Hepatocyte (in vitro differentiated cells): Measurements from ENCODE around the gene SLC35E2B. TPM values are rescaled to one million over a fixed set of nuclear protein-coding genes. Genes with fewer than 3 reads are reported as not detected.
"Not testable (repeated sequence)": the region's sequence is repeated elsewhere in the genome, so short reads cannot be mapped to it uniquely, and the experiment has no call there.

ENCODE experiments used
- DNase-seq: peaks from one replicate; pipeline ENCODE4 v3.0.0-alpha.2; 2016; ENCODE audit warnings: low spot score
- H2AFZ ChIP-seq: fragments of 200-600 bp; sonication (generic); 2 replicates; pipeline ENCODE4 v1.6.0; 2016; ENCODE audit warnings: antibody characterized with exemption, mild to moderate bottlenecking
- H3K27ac ChIP-seq: fragments of 200-600 bp; sonication (generic); 2 replicates; pipeline ENCODE4 v1.5.1; 2016; ENCODE audit warnings: mild to moderate bottlenecking
- H3K27me3 ChIP-seq: fragments of 200-600 bp; sonication (generic); 2 replicates; pipeline ENCODE4 v1.6.1; 2016
- H3K36me3 ChIP-seq: fragments of 200-600 bp; sonication (generic); replicated peaks from 2 replicates; pipeline ENCODE4 v1.5.1; 2016; ENCODE audit warnings: low read depth; ENCODE audit not compliant: insufficient read depth
- H3K4me1 ChIP-seq: fragments of 200-600 bp; sonication (generic); 2 replicates; pipeline ENCODE4 v1.5.1; 2016; ENCODE audit warnings: mild to moderate bottlenecking, moderate library complexity; ENCODE audit not compliant: insufficient read depth
- H3K4me2 ChIP-seq: fragments of 200-600 bp; sonication (generic); 2 replicates; pipeline ENCODE4 v1.6.0; 2016
- H3K4me3 ChIP-seq: fragments of 200-600 bp; sonication (generic); 2 replicates; pipeline ENCODE4 v1.5.1; 2016; ENCODE audit warnings: mild to moderate bottlenecking
- H3K79me2 ChIP-seq: fragments of 200-600 bp; sonication (generic); 2 replicates; pipeline ENCODE4 v1.6.0; 2017; ENCODE audit warnings: mild to moderate bottlenecking
- H3K9me2 ChIP-seq: fragments of 200-600 bp; sonication (generic); replicated peaks from 2 replicates; pipeline ENCODE4 v1.6.0; 2017; ENCODE audit warnings: mild to moderate bottlenecking; ENCODE audit not compliant: insufficient read depth
- H3K9me3 ChIP-seq: fragments of 200-600 bp; sonication (generic); 2 replicates; pipeline ENCODE4 v1.5.1; 2016; ENCODE audit warnings: low read depth, mild to moderate bottlenecking
- H4K20me1 ChIP-seq: fragments of 200-600 bp; sonication (generic); 2 replicates; pipeline ENCODE4 v1.6.0; 2016; ENCODE audit warnings: mild to moderate bottlenecking; ENCODE audit not compliant: insufficient read depth, poor library complexity, severe bottlenecking
- EZH2 ChIP-seq: fragments of 200-600 bp; sonication (generic); IDR thresholded peaks from 2 replicates; pipeline ENCODE4 v1.6.1; 2016; ENCODE audit warnings: antibody characterized with exemption, mild to moderate bottlenecking, borderline replicate concordance
- EZH2phosphoT487 ChIP-seq: fragments of 200-600 bp; sonication (generic); IDR thresholded peaks from one replicate; pipeline ENCODE4 v1.6.1; 2018; ENCODE audit warnings: antibody characterized with exemption, mild to moderate bottlenecking, low read depth, moderate library complexity; ENCODE audit not compliant: unreplicated experiment, severe bottlenecking
- WGBS: methylation state at CpG from one replicate; pipeline ENCODE4 v1.1.6; 2016; ENCODE audit warnings: low lambda C conversion rate; ENCODE audit errors: missing lambda C conversion rate; 5-methylcytosine and 5-hydroxymethylcytosine counted together
- polyA plus RNA-seq: library from polyadenylated mRNA; unstranded; fragments of >200 nt; fragmentation: Nextera tagmentation; extraction: Ambion mirVana; gene quantifications from 2 replicates; pipeline ENCODE4 v1.2.1, GENCODE V29; 2016
- total RNA-seq: library from RNA; depleted of rRNA; stranded (reverse); fragments of >200 nt; gene quantifications from 2 replicates; pipeline ENCODE4 v1.2.3, GENCODE V29; 2014
- TF ChIP-seq, protein P1 (sequence below): fragments of 200-600 bp; sonication (generic); IDR thresholded peaks from 2 replicates; pipeline ENCODE4 v1.5.1; 2016; ENCODE audit warnings: antibody characterized with exemption, mild to moderate bottlenecking; ENCODE audit not compliant: poor library complexity

Gene SLC35E2B
- total and polyA plus RNA-seq, 2 experiments from 2014 or later = 29.2 to 46.7 TPM

DNA sequence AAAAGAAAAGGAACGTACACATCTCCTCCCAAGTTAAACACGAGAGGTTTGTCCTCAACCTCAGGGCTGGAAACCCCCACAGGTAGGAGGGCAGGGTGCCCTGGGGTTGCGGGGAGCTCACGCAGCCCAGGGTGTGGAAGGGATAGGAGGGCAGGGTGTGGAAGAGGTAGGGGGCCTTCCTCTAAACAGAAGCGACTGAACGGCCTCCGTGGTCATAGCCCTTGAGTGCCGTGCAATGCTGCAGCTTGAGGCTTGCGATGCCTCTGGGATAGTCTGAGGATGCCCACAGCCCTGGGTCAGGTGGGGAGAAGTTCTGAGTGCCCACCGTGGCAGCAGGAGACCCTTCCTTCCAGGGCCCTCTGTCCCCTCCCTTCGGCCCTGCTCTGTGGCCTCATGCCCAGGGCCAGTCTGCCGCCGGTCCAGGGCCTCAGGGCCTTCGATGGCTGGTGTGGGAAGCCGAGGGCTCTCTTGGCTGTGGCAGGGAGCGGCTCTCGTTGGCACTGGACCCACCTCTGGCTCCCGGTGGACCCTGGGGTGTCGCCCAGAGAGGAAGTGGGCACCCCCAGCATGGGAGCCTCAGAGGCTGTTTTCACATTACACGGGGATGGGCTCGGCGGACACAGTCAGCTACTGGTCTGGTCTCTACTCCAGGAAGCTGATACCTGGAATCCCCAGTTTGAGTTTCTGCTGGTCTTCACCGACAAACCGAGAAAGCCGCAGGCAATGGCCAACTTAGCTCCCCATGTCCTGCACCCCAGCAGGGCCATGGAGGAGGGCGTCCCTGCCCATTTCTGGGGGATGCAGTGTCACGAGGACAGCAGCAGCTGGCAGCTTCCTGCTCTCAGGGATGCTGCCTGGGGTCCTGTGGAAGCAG is 27.4 kb downstream of the SLC35E2B start:
- no peaks in the 10 kb centered on the region for H3K9me2 ChIP-seq
- H4K20me1 ChIP-seq = no peaks in the 10 kb centered on the region
- no peaks in the 10 kb centered on the region for H3K36me3 ChIP-seq
- H3K27ac ChIP-seq = no peak overlapping the region
- no peak overlapping the region for H3K4me3 ChIP-seq
- no peak overlapping the region for H3K4me2 ChIP-seq
- WGBS = 96% methylated on average over 27 of the region's 27 CpGs
- DNase-seq = no peak
- no peaks in the 10 kb centered on the region for H3K9me3 ChIP-seq
- H3K4me1 ChIP-seq = peaks cover 8% of the 10 kb centered on the region
- H3K27me3 ChIP-seq = no peaks in the 10 kb centered on the region
- no peak overlapping the region for H2AFZ ChIP-seq
- TF ChIP-seq EZH2 (no peak), EZH2phosphoT487 (no peak)
- H3K79me2 ChIP-seq = no peaks in the 10 kb centered on the region

DNA sequence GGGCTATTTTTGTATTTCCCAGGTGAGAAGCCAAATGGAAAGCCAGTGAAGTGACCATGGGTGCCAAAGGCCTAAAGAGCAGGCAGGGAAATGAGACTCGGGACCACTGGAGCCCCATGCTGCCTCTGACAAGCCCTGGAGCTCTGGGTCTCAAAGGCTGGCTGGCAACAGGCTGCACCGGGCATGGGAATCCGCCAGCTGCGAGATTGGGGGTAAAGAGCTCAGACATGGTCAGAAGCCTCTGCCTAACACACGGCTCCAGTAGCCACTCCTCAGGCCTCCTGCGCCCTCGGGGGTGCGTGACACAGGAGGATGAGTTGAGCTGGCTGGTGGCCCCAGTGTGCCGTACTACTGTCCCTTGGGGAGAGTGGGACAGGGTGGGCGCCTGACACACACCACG is 28.3 kb downstream of the SLC35E2B start:
- H3K27ac ChIP-seq, H3K4me2 ChIP-seq: not testable (repeated sequence)
- 74% methylated on average over 4 of the region's 11 CpGs for WGBS

DNA sequence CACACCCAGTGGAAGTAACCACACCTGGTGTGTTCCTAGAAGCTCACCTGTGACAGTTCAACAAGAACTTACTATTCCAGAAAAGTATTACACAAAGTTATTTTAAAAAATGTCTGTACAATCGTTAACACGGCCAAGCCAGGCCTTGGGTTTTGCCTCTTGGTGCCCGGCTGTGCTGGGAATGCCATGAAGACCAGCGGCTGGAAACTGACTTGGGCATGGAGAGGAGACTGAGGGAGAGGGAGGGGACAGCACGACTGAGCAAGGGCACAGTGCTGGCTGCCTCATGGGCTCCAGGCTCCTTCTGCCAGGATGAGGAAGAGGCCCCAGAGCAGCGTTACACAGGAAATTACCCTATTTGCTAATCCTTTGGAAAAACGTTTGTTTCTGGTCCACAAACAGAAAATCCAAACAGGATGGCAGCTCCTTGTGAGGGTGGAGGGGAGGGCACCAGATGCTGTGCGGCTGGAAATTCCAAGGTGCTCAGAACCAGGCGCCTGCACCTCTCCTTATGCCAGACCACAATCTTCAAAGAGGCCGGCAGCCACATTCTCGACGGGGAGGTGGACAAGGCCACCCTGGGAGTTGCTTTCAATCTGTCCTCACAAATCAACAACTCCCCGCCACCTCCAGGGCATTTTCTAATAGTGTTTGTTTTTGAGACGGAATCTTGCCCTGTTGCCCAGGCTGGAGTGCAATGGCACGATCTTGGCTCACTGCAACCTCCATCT is 29.6 kb downstream of the SLC35E2B start:
- not testable (repeated sequence) for H2AFZ ChIP-seq, H4K20me1 ChIP-seq, H3K36me3 ChIP-seq, H3K79me2 ChIP-seq, H3K9me3 ChIP-seq, DNase-seq, H3K9me2 ChIP-seq, H3K27me3 ChIP-seq, H3K4me1 ChIP-seq, H3K4me3 ChIP-seq
- Histone ChIP-seq H3K27ac (peak overlapping the region; percentile 88), H3K4me2 (peak overlapping the region; percentile 49)
- WGBS = 76% methylated on average over 15 of the region's 15 CpGs

More for the DNA sequence above, 28.3 kb downstream of the SLC35E2B start:
- DNase-seq, H3K4me1 ChIP-seq, H3K36me3 ChIP-seq, H3K4me3 ChIP-seq, H3K9me3 ChIP-seq, H3K9me2 ChIP-seq, H3K79me2 ChIP-seq, H2AFZ ChIP-seq, H4K20me1 ChIP-seq, H3K27me3 ChIP-seq: not testable (repeated sequence)

DNA sequence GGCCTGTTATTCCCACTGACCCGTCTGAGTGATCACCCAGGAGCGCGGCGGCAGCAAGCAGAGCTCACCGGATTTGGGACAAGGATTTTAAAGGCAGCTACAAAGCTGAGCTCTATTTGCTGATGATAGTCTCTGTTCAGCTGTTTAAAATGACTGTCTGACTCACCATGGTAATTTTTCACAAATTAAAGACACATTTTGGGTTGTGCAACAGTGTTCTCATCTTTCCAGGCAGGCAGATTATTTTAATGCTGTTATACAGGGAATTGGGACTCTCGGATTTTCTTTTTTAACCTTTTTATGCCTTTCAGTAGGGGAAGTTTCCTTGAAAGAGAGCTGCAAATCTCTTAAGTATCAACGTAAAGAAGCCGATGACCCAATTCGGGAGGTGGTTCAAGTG is 30.2 kb downstream of the SLC35E2B start:
- not testable (repeated sequence) for H3K27me3 ChIP-seq, H3K9me2 ChIP-seq, H3K4me1 ChIP-seq, H3K79me2 ChIP-seq, H3K4me3 ChIP-seq, H4K20me1 ChIP-seq, H3K9me3 ChIP-seq, DNase-seq, H3K36me3 ChIP-seq, H2AFZ ChIP-seq
- Histone ChIP-seq H3K27ac (peak overlapping the region; percentile 88), H3K4me2 (peak overlapping the region; percentile 49)
- WGBS = 75% methylated on average over 9 of the region's 9 CpGs

DNA sequence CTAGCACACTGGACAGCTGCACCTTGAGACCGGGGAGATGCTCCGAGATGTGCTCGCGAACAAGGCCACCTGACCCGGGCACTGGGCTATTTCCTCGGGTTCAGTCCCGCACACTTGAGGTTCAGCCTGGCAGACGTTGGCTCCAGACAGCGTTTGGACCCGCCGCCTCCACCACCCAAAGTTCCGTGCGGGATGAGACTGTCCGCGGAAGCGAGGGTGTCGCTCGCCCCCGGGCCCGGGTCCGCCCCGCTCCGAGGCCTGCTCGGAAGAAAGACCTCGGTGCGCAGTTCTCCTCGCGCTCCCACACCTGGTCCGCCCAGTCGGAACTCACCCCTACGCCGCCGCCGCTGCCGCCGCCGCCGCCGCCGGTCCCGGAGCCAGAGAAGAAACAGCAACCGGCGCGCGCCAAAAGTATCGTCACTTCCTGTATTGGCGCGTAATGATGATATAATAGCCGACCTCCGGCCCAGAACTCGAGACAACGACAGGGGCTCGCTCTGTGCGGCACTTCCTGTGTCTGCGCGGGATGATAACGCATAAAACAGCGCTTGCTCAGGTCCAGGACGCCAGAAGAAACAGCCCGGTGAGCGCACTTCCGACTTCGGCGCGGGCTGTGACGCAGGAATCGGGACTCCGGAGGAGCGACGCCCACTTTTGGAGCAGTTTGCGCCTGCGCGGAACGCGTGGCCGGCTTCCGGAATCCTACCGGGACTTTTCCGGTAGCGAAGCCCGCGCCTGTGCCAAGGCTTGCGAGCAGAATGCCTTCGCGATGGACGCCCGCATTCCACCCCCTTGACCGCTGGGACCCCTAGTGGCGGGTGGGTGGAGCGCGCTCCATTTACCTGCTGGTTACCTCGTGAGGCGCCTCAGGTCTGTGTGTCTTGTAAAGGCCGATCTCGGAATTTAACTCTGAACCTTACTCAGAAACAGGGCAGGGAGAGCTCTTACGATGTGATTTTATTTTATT is 33.7 kb downstream of the SLC35E2B start, which contains the start of gene CDK11B:
CDK11B (minus strand) TSS at position 422 of the 967 bp plus-strand sequence. CDS start 1,519 bp downstream, outside the sequence.
- not testable (repeated sequence) for H3K9me3 ChIP-seq, H3K36me3 ChIP-seq, H3K9me2 ChIP-seq, H3K4me1 ChIP-seq, H3K27me3 ChIP-seq, H4K20me1 ChIP-seq
- Histone ChIP-seq H3K4me3 (peak within 1 kb of the TSS; percentile 58), H3K27ac (peak within 1 kb of the TSS; percentile 99), H2AFZ (peak within 1 kb of the TSS; percentile 50), H3K79me2 (peaks cover 17% of the 10 kb centered on the region), H3K4me2 (peak within 1 kb of the TSS; percentile 75)
- DNase-seq = peak; percentile 94
- TF ChIP-seq, protein P1, sequence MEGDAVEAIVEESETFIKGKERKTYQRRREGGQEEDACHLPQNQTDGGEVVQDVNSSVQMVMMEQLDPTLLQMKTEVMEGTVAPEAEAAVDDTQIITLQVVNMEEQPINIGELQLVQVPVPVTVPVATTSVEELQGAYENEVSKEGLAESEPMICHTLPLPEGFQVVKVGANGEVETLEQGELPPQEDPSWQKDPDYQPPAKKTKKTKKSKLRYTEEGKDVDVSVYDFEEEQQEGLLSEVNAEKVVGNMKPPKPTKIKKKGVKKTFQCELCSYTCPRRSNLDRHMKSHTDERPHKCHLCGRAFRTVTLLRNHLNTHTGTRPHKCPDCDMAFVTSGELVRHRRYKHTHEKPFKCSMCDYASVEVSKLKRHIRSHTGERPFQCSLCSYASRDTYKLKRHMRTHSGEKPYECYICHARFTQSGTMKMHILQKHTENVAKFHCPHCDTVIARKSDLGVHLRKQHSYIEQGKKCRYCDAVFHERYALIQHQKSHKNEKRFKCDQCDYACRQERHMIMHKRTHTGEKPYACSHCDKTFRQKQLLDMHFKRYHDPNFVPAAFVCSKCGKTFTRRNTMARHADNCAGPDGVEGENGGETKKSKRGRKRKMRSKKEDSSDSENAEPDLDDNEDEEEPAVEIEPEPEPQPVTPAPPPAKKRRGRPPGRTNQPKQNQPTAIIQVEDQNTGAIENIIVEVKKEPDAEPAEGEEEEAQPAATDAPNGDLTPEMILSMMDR = peak; percentile 29
- WGBS = under 1% methylated on average over 64 of the region's 96 CpGs

DNA sequence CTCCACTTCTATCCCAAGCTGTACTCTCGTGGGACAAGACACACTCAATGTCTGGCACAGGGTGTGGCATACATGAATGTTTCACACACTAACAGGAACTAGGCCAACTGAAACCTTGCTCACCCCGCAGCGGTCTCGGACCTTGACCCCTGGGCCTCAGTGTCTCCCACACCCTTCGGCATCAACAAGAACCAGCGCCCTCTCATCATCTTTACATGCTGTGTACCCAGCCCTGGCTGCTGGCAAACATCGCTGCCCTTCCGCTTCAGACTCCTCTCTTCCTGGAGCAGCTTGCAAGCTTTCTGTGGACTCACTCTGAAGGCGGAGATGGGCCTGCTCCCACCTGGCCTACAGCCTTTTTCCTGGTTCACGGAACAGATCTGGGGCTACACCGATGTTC is 44.3 kb downstream of the SLC35E2B start:
- H3K4me1 ChIP-seq, H4K20me1 ChIP-seq, DNase-seq, H3K27ac ChIP-seq, H3K4me2 ChIP-seq, H2AFZ ChIP-seq, H3K4me3 ChIP-seq, H3K9me2 ChIP-seq, H3K9me3 ChIP-seq, H3K27me3 ChIP-seq, H3K79me2 ChIP-seq, H3K36me3 ChIP-seq: not testable (repeated sequence)
- WGBS = 91% methylated on average over 11 of the region's 11 CpGs
